Measurements from ENCODE around the gene RFNG. TPM values are rescaled to one million over a fixed set of nuclear protein-coding genes. Genes with fewer than 3 reads are reported as not detected.

RFNG gene
- total and polyA plus RNA-seq, 2 of the 13 experiments (the other 11 are each of a cell fraction or from before 2014, with no cell fraction given): 61.4 to 64.0 TPM

- TF ChIP-seq, protein P1, sequence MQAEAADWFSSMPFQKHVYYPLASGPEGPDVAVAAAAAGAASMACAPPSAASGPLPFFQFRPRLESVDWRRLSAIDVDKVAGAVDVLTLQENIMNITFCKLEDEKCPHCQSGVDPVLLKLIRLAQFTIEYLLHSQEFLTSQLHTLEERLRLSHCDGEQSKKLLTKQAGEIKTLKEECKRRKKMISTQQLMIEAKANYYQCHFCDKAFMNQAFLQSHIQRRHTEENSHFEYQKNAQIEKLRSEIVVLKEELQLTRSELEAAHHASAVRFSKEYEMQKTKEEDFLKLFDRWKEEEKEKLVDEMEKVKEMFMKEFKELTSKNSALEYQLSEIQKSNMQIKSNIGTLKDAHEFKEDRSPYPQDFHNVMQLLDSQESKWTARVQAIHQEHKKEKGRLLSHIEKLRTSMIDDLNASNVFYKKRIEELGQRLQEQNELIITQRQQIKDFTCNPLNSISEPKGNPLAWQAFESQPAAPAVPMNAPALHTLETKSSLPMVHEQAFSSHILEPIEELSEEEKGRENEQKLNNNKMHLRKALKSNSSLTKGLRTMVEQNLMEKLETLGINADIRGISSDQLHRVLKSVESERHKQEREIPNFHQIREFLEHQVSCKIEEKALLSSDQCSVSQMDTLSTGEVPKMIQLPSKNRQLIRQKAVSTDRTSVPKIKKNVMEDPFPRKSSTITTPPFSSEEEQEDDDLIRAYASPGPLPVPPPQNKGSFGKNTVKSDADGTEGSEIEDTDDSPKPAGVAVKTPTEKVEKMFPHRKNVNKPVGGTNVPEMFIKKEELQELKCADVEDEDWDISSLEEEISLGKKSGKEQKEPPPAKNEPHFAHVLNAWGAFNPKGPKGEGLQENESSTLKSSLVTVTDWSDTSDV (CRISPR knock-in tag; IDR thresholded peaks at IDR 0.05): no peak
- TF ChIP-seq ARNT (IDR thresholded peaks at IDR 0.05): no peak
- no peak for TF ChIP-seq ZNF281 (CRISPR knock-in tag; IDR thresholded peaks at IDR 0.05; ENCODE audit: borderline replicate concordance)
- peak; percentile 28 for TF ChIP-seq ZNF407 (CRISPR knock-in tag; IDR thresholded peaks at IDR 0.05; ENCODE audit: not compliant biosample characterization)
- no peak for TF ChIP-seq LRRFIP1 (CRISPR knock-in tag; conservative IDR thresholded peaks at IDR 0.05)
- no peak for TF ChIP-seq FOXP1 (IDR thresholded peaks at IDR 0.05)
- no peak for TF ChIP-seq FOXP1 (CRISPR knock-in tag; IDR thresholded peaks at IDR 0.05)
Observed at GRCh38 chr17:82098939-82099763, 47.5 kb upstream of the RFNG start (continued).
